HCT116 (cell line): ENCODE data around the gene AKAP13. TPM values are rescaled to one million over a fixed set of nuclear protein-coding genes. Genes with fewer than 3 reads are reported as not detected.

Experiments
- ATAC-seq: fragments of 200-7000 bp; cut with Tn5 transposase; 2 replicates; pipeline ENCODE4 v1.9.1; 2020; ENCODE audit warnings: mild to moderate bottlenecking, moderate library complexity
- BruUV-seq: library from RNA; stranded (reverse); fragments of 400-500 nt; replicated peaks from 2 replicates; lab custom pipeline; 2021; lab: Mats Ljungman, UMichigan
- CTCF ChIA-PET: fragments of 300-600 bp; sonication (Branson Sonifier 250); formaldehyde crosslinking; loops from one replicate; lab custom pipeline; 2021; ENCODE audit warnings: antibody characterized with exemption; lab: Charles Lee
- POLR2A ChIA-PET: fragments of 300-600, 350-600 bp; sonication (Branson Sonifier 250); formaldehyde crosslinking; loops from one replicate; lab custom pipeline; 2021; ENCODE audit warnings: antibody characterized with exemption; lab: Charles Lee
- RAD21 ChIA-PET, 2 experiments: fragments of 300-600 bp; sonication (Branson Sonifier 250); formaldehyde crosslinking; loops; one replicate each; lab custom pipeline; 2023; ENCODE audit warnings: low total read pairs in 2 of 2; ENCODE audit not compliant: uncharacterized antibody in 2 of 2, unreplicated experiment in 2 of 2, low non-redundant PET in 1 of 2; lab: Charles Lee
- DNase-seq: peaks from one replicate; pipeline ENCODE4 v3.0.0-alpha.2; 2010; ENCODE audit warnings: low read depth, low spot score
- H2AFZ ChIP-seq: fragments of 200-600 bp; shearing (Covaris generic), sonication (generic); 2 replicates; pipeline ENCODE4 v1.6.1; 2017; ENCODE audit warnings: low read depth, mixed run types, mixed read lengths, antibody characterized with exemption, low read length; ENCODE audit not compliant: poor library complexity, severe bottlenecking
- H3K27ac ChIP-seq: 2 replicates; pipeline ENCODE4 v1.5.1; 2012; ENCODE audit warnings: low read depth, low read length
- H3K27me3 ChIP-seq: fragments of 200-600 bp; sonication (generic); 2 replicates; pipeline ENCODE4 v1.6.1; 2016; ENCODE audit warnings: mixed run types, low read length, mixed read lengths; ENCODE audit not compliant: insufficient read depth
- H3K36me3 ChIP-seq, 2 experiments: fragments of 200-500 bp in 1 of 2; fragments of 200-600 bp in 1 of 2; sonication (Bioruptor generic) in 1 of 2; sonication (generic) in 1 of 2; 2 replicates each; pipeline versions ENCODE4 v1.5.1 to v1.6.1; 2014 to 2016; ENCODE audit warnings: low read length in 2 of 2, inconsistent platforms in 1 of 2, mixed read lengths in 1 of 2, mixed run types in 1 of 2; ENCODE audit not compliant: insufficient read depth in 2 of 2, control insufficient read depth in 1 of 2
- H3K4me1 ChIP-seq, 2 experiments: fragments of 200-600 bp in 1 of 2; sonication (generic) in 1 of 2; 2 replicates each; pipeline versions ENCODE4 v1.5.1 to v1.6.1; 2012 to 2017; ENCODE audit warnings: low read length in 2 of 2, inconsistent platforms in 1 of 2, mild to moderate bottlenecking in 1 of 2, mixed read lengths in 1 of 2, mixed run types in 1 of 2, moderate library complexity in 1 of 2; ENCODE audit not compliant: insufficient read depth in 2 of 2, control insufficient read depth in 1 of 2
- H3K4me2 ChIP-seq: fragments of 200-600 bp; sonication (generic); 2 replicates; pipeline ENCODE4 v1.6.1; 2017; ENCODE audit warnings: mixed run types, low read length, mixed read lengths
- H3K4me3 ChIP-seq, 2 experiments: fragments of 200-600 bp in 1 of 2; sonication (generic) in 1 of 2; replicated peaks in 1 of 2; 2 replicates each; pipeline ENCODE4 v1.5.1; 2011 to 2016; ENCODE audit warnings: low read length in 2 of 2, control low read depth in 1 of 2, low read depth in 1 of 2, mild to moderate bottlenecking in 1 of 2, mixed read lengths in 1 of 2, mixed run types in 1 of 2
- H3K79me2 ChIP-seq: fragments of 200-600 bp; sonication (generic); 2 replicates; pipeline ENCODE4 v1.6.1; 2017; ENCODE audit warnings: mild to moderate bottlenecking, mixed run types, low read length, moderate library complexity, mixed read lengths; ENCODE audit not compliant: insufficient read depth
- H3K9ac ChIP-seq: fragments of 200-600 bp; sonication (generic); 2 replicates; pipeline ENCODE4 v1.6.1; 2016; ENCODE audit warnings: low read length, mixed read lengths
- H3K9me2 ChIP-seq: fragments of 200-600 bp; sonication (generic), shearing (Covaris generic); 2 replicates; pipeline ENCODE4 v1.6.1; 2017; ENCODE audit warnings: mixed run types, mild to moderate bottlenecking, moderate library complexity; ENCODE audit not compliant: insufficient read depth
- H3K9me3 ChIP-seq, 2 experiments: fragments of 200-500 bp in 1 of 2; fragments of 200-600 bp in 1 of 2; sonication (Bioruptor generic) in 1 of 2; sonication (generic) in 1 of 2; 2 replicates each; pipeline ENCODE4 v1.6.1; 2014 to 2017; ENCODE audit warnings: low read length in 2 of 2, mixed read lengths in 2 of 2, inconsistent platforms in 1 of 2, low read depth in 1 of 2, mild to moderate bottlenecking in 1 of 2, mixed run types in 1 of 2, moderate library complexity in 1 of 2; ENCODE audit not compliant: control insufficient read depth in 1 of 2, insufficient read depth in 1 of 2
- H4K20me1 ChIP-seq: fragments of 200-600 bp; sonication (generic), shearing (Covaris generic); 2 replicates; pipeline ENCODE4 v1.6.1; 2017; ENCODE audit warnings: mixed run types, mild to moderate bottlenecking, moderate library complexity; ENCODE audit not compliant: insufficient read depth
- CBX3 ChIP-seq: IDR thresholded peaks from 2 replicates; pipeline ENCODE4 v1.6.1; 2012; ENCODE audit warnings: low read depth
- EGR1 ChIP-seq: IDR thresholded peaks from 2 replicates; pipeline ENCODE4 v1.6.1; 2012; ENCODE audit warnings: low read depth
- ELF1 ChIP-seq: IDR thresholded peaks from 2 replicates; pipeline ENCODE4 v1.6.1; 2012; ENCODE audit warnings: low read depth, borderline replicate concordance
- EZH2 ChIP-seq: fragments of 200-600 bp; sonication (generic); IDR thresholded peaks from 2 replicates; pipeline ENCODE4 v1.6.1; 2017; ENCODE audit warnings: antibody characterized with exemption, mixed run types
- EZH2phosphoT487 ChIP-seq: fragments of 200-600 bp; IDR thresholded peaks from 2 replicates; pipeline ENCODE4 v1.6.1; 2018; ENCODE audit warnings: antibody characterized with exemption, borderline replicate concordance
- JUND ChIP-seq: IDR thresholded peaks from 2 replicates; pipeline ENCODE4 v1.6.1; 2012
- MAX ChIP-seq: IDR thresholded peaks from 2 replicates; pipeline ENCODE4 v1.6.1; 2012
- RAD21 ChIP-seq: IDR thresholded peaks from 2 replicates; pipeline ENCODE4 v1.6.1; 2012; ENCODE audit warnings: low read depth, mild to moderate bottlenecking
- REST ChIP-seq: IDR thresholded peaks from 2 replicates; pipeline ENCODE4 v1.6.1; 2012; ENCODE audit warnings: low read depth
- SIN3A ChIP-seq: IDR thresholded peaks from 2 replicates; pipeline ENCODE4 v1.6.1; 2012; ENCODE audit warnings: low read depth
- SP1 ChIP-seq: IDR thresholded peaks from 2 replicates; pipeline ENCODE4 v1.6.1; 2012; ENCODE audit warnings: low read depth
- SRF ChIP-seq: IDR thresholded peaks from 2 replicates; pipeline ENCODE4 v1.6.1; 2012; ENCODE audit warnings: low read depth
- TCF7L2 ChIP-seq: IDR thresholded peaks from 2 replicates; pipeline ENCODE4 v1.7.0; 2011; ENCODE audit warnings: borderline replicate concordance, inconsistent platforms; ENCODE audit not compliant: insufficient read depth, insufficient read length; ENCODE audit errors: extremely low read depth
- ZFX ChIP-seq: fragments of 450-650 bp; IDR thresholded peaks from 2 replicates; pipeline ENCODE4 v1.6.1; 2017
- ZNF274 ChIP-seq: fragments of 200-500 bp; sonication (Bioruptor generic); IDR thresholded peaks from 2 replicates; pipeline ENCODE4 v1.6.1; 2014; ENCODE audit warnings: mild to moderate bottlenecking, low read depth, low read length, inconsistent platforms
- intact Hi-C: fragments of 100-400 bp; cut with micrococcal nuclease; formaldehyde crosslinking; loops from 2 replicates; pipeline ENCODE4 v1.10.0; 2022
- total RNA-seq: library from RNA; stranded (reverse); gene quantifications from one replicate; pipeline ENCODE4 v1.2.1, GENCODE V29; 2021; ENCODE audit not compliant: unreplicated experiment

AKAP13 gene
- total RNA-seq, 1 experiment from 2014 or later = 43.1 TPM

GRCh38 chr15:85727068-85727467 is 346.7 kb downstream of the AKAP13 start:
- no peak overlapping the region for H2AFZ ChIP-seq
- no peaks in the 10 kb centered on the region for H3K9me3 ChIP-seq
- no peak for ATAC-seq
- H4K20me1 ChIP-seq = 0 out of 2 replicates have a peak, but pooled peaks cover 4% of the 10 kb centered on the region
- RAD21 ChIA-PET = interaction anchor here in 1 of 2 experiments (1.2 kb wide), 1 partner anchor 431 kb away, joined by 3 read pairs; no protein-coding TSS in a partner anchor
- POLR2A ChIA-PET = no interaction called here
- H3K4me1 ChIP-seq = no peaks in the 10 kb centered on the region
- H3K9me2 ChIP-seq = no peaks in the 10 kb centered on the region
- no peak for DNase-seq
- no TSS peak for BruUV-seq
- intact Hi-C loops = loop anchor here (10.0 kb wide), 1 partner anchor 422 kb away; no protein-coding TSS in a partner anchor
- TF ChIP-seq SIN3A = no peak
- TF ChIP-seq EZH2 = no peak
- no peak for TF ChIP-seq ZNF274
- TF ChIP-seq CBX3 = no peak
- TF ChIP-seq MAX = no peak
- no peak for TF ChIP-seq SRF
- no peak for TF ChIP-seq REST
- no peak for TF ChIP-seq SP1
- no peak for TF ChIP-seq EZH2phosphoT487
- TF ChIP-seq TCF7L2 = no peak
- TF ChIP-seq ELF1 = no peak
- TF ChIP-seq RAD21 = no peak
- TF ChIP-seq EGR1 = no peak
- TF ChIP-seq ZFX = no peak
- no peak for TF ChIP-seq JUND
- H3K9ac ChIP-seq = no peak overlapping the region
- no peak overlapping the region for H3K4me3 ChIP-seq
- H3K36me3 ChIP-seq = peaks cover 10 to 27% of the 10 kb centered on the region in 2 experiments; a peak in 3 of 4 replicates
- no peaks in the 10 kb centered on the region for H3K27me3 ChIP-seq
- no peaks in the 10 kb centered on the region for H3K79me2 ChIP-seq
- no peak overlapping the region for H3K4me2 ChIP-seq
- H3K27ac ChIP-seq = no peak overlapping the region
- CTCF ChIA-PET = no interaction called here
